ENCODE data around the gene TMEM273.

Gene TMEM273

GRCh38 chr10:49213211-49213610, 25.0 kb upstream of the TMEM273 start:
- no peak overlapping the region for H3K4me2 ChIP-seq (ENCODE audit: low read length)
- H3K4me3 ChIP-seq (ENCODE audit: low read length): no peak overlapping the region
- no peak for TF ChIP-seq CTCF (IDR thresholded peaks at IDR 0.05; ENCODE audit: low read depth, low read length)
- no peak overlapping the region for H3K27ac ChIP-seq (ENCODE audit: low read length)
- no peak overlapping the region for H2AFZ ChIP-seq (ENCODE audit: low read depth, low read length)
- H3K36me3 ChIP-seq (replicated peaks; ENCODE audit: low read depth, low read length): no peaks in the 10 kb centered on the region
- H3K9me3 ChIP-seq (ENCODE audit: insufficient read depth, low read length): no peaks in the 10 kb centered on the region
- H4K20me1 ChIP-seq (ENCODE audit: insufficient read depth, low read length): no peaks in the 10 kb centered on the region
- H3K4me1 ChIP-seq (ENCODE audit: low read length): no peaks in the 10 kb centered on the region
- no peak overlapping the region for H3K9ac ChIP-seq (ENCODE audit: low read length)
- H3K27me3 ChIP-seq (ENCODE audit: low read depth, low read length): peaks cover 9% of the 10 kb centered on the region; the same call in 1 of the 2 replicates
- H3K79me2 ChIP-seq (ENCODE audit: low read length): no peaks in the 10 kb centered on the region

- no peaks in the 10 kb centered on the region for H3K79me2 ChIP-seq (ENCODE audit: low read length)
- H3K27me3 ChIP-seq (ENCODE audit: low read depth, low read length): peaks cover 5% of the 10 kb centered on the region; the same call in 1 of the 2 replicates
- no peak overlapping the region for H3K27ac ChIP-seq (ENCODE audit: low read length)
- H3K9me3 ChIP-seq (ENCODE audit: insufficient read depth, low read length): no peaks in the 10 kb centered on the region
- TF ChIP-seq CTCF (IDR thresholded peaks at IDR 0.05; ENCODE audit: low read depth, low read length) (no peak), EZH2phosphoT487 (IDR thresholded peaks at IDR 0.05; ENCODE audit: low read depth) (no peak)
- no peak overlapping the region for H3K4me3 ChIP-seq (ENCODE audit: low read length)
- H3K4me1 ChIP-seq (ENCODE audit: low read length): no peaks in the 10 kb centered on the region
- H4K20me1 ChIP-seq (ENCODE audit: insufficient read depth, low read length): no peaks in the 10 kb centered on the region
- H3K4me2 ChIP-seq (ENCODE audit: low read length): no peak overlapping the region
- no peak overlapping the region for H2AFZ ChIP-seq (ENCODE audit: low read depth, low read length)
- no peak overlapping the region for H3K9ac ChIP-seq (ENCODE audit: low read length)
- H3K36me3 ChIP-seq (replicated peaks; ENCODE audit: low read depth, low read length): no peaks in the 10 kb centered on the region
These were observed 24.6 kb upstream of the TMEM273 start for GRCh38 chr10:49212783-49213182.

- Histone ChIP-seq H4K20me1 (ENCODE audit: insufficient read depth, low read length) (no peaks in the 10 kb centered on the region), H3K4me1 (ENCODE audit: low read length) (peaks cover 5% of the 10 kb centered on the region), H3K36me3 (replicated peaks; ENCODE audit: low read depth, low read length) (no peaks in the 10 kb centered on the region), H3K9ac (ENCODE audit: low read length) (no peak overlapping the region), H3K9me3 (ENCODE audit: insufficient read depth, low read length) (no peaks in the 10 kb centered on the region), H3K79me2 (ENCODE audit: low read length) (no peaks in the 10 kb centered on the region), H3K27ac (ENCODE audit: low read length) (no peak overlapping the region), H2AFZ (ENCODE audit: low read depth, low read length) (no peak overlapping the region), H3K27me3 (ENCODE audit: low read depth, low read length) (no peaks in the 10 kb centered on the region), H3K4me3 (ENCODE audit: low read length) (no peak overlapping the region), H3K4me2 (ENCODE audit: low read length) (no peak overlapping the region)
- no peak for TF ChIP-seq CTCF (IDR thresholded peaks at IDR 0.05; ENCODE audit: low read depth, low read length)
- TF ChIP-seq EZH2phosphoT487 (IDR thresholded peaks at IDR 0.05; ENCODE audit: low read depth): no peak
These were observed 23.9 kb upstream of the TMEM273 start for GRCh38 chr10:49212076-49212475.

DNA sequence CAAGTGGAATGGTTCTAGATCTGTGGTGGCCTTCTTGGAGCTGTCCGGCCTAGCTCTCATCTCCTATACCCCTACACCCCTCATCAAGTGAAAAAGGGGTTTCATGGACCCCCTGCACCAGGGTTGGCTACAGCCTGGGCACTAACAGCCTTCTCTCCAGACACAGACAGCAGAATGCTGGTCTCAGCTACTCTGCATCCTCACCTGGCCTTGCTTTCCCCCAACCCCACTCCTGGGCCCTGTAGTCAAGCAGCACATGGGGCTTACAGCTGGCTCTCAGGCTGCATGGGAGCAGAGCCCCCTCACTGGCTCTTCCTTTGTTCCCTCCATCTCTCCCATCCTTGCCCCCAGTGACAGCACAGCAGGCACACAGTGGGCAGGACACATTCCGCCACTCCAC, 20.8 kb upstream of the TMEM273 start:
- H2AFZ ChIP-seq (ENCODE audit: low read depth, low read length): no peak overlapping the region
- no peaks in the 10 kb centered on the region for H3K9me3 ChIP-seq (ENCODE audit: insufficient read depth, low read length)
- peaks cover 3% of the 10 kb centered on the region; the same call in 1 of the 2 replicates for H3K27me3 ChIP-seq (ENCODE audit: low read depth, low read length)
- no peak overlapping the region for H3K4me2 ChIP-seq (ENCODE audit: low read length)
- H3K36me3 ChIP-seq (replicated peaks; ENCODE audit: low read depth, low read length): no peaks in the 10 kb centered on the region
- H3K9ac ChIP-seq (ENCODE audit: low read length): no peak overlapping the region
- H3K4me1 ChIP-seq (ENCODE audit: low read length): peaks cover 9% of the 10 kb centered on the region
- no peak overlapping the region for H3K4me3 ChIP-seq (ENCODE audit: low read length)
- no peaks in the 10 kb centered on the region for H4K20me1 ChIP-seq (ENCODE audit: insufficient read depth, low read length)
- H3K27ac ChIP-seq (ENCODE audit: low read length): no peak overlapping the region
- TF ChIP-seq CTCF (IDR thresholded peaks at IDR 0.05; ENCODE audit: low read depth, low read length) (no peak), EZH2phosphoT487 (IDR thresholded peaks at IDR 0.05; ENCODE audit: low read depth) (no peak)
- H3K79me2 ChIP-seq (ENCODE audit: low read length): no peaks in the 10 kb centered on the region
